ENCODE measurements around the gene HNRNPLL.

DNA sequence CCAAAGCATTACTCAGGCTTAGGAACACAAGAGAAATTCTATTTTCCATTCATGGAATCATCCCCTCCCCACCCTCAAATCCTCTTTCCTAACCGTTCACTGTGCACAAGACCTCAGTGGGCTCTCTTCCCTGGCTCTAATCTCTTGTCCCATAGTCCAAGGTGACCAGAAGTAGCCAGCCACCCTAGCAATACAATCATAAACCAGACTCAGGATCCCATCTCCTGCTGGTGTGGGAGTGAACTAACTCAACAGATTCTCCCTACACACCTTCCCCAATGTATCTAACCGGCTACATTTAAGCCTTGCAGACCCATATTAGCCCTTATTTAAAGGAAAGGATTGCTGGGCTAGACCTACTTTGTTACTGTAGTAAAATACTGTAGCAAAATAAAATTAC lies 45.5 kb downstream of the HNRNPLL start:
- TF ChIP-seq, protein P1, sequence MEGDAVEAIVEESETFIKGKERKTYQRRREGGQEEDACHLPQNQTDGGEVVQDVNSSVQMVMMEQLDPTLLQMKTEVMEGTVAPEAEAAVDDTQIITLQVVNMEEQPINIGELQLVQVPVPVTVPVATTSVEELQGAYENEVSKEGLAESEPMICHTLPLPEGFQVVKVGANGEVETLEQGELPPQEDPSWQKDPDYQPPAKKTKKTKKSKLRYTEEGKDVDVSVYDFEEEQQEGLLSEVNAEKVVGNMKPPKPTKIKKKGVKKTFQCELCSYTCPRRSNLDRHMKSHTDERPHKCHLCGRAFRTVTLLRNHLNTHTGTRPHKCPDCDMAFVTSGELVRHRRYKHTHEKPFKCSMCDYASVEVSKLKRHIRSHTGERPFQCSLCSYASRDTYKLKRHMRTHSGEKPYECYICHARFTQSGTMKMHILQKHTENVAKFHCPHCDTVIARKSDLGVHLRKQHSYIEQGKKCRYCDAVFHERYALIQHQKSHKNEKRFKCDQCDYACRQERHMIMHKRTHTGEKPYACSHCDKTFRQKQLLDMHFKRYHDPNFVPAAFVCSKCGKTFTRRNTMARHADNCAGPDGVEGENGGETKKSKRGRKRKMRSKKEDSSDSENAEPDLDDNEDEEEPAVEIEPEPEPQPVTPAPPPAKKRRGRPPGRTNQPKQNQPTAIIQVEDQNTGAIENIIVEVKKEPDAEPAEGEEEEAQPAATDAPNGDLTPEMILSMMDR (IDR thresholded peaks at IDR 0.05; ENCODE audit: low read depth, low read length, missing input control): no peak
- TF ChIP-seq JUND (IDR thresholded peaks at IDR 0.05) (no peak), REST (IDR thresholded peaks at IDR 0.05) (no peak), NR2F2 (IDR thresholded peaks at IDR 0.05) (no peak), MAX (IDR thresholded peaks at IDR 0.05) (no peak), RAD21 (IDR thresholded peaks at IDR 0.05) (no peak), SP1 (IDR thresholded peaks at IDR 0.05) (no peak), EGR1 (IDR thresholded peaks at IDR 0.05; ENCODE audit: low read depth in 2 of 2) (no peak), FOXA1 (IDR thresholded peaks at IDR 0.05) (no peak), GABPA (IDR thresholded peaks at IDR 0.05 in 1 of 2, conservative IDR thresholded peaks at IDR 0.05 in 1 of 2) (no peak)
- TF ChIP-seq, protein P2, sequence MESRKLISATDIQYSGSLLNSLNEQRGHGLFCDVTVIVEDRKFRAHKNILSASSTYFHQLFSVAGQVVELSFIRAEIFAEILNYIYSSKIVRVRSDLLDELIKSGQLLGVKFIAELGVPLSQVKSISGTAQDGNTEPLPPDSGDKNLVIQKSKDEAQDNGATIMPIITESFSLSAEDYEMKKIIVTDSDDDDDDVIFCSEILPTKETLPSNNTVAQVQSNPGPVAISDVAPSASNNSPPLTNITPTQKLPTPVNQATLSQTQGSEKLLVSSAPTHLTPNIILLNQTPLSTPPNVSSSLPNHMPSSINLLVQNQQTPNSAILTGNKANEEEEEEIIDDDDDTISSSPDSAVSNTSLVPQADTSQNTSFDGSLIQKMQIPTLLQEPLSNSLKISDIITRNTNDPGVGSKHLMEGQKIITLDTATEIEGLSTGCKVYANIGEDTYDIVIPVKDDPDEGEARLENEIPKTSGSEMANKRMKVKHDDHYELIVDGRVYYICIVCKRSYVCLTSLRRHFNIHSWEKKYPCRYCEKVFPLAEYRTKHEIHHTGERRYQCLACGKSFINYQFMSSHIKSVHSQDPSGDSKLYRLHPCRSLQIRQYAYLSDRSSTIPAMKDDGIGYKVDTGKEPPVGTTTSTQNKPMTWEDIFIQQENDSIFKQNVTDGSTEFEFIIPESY (IDR thresholded peaks at IDR 0.05): no peak
- TF ChIP-seq, protein P3, sequence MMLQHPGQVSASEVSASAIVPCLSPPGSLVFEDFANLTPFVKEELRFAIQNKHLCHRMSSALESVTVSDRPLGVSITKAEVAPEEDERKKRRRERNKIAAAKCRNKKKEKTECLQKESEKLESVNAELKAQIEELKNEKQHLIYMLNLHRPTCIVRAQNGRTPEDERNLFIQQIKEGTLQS (IDR thresholded peaks at IDR 0.05): no peak

Data from liver (tissue), 3 donors.